Measurements from ENCODE around the gene PAX5. TPM values are rescaled to one million over a fixed set of nuclear protein-coding genes. Genes with fewer than 3 reads are reported as not detected.

Gene PAX5
- total RNA-seq, 1 experiment from 2014 or later = 6.6 TPM

DNA sequence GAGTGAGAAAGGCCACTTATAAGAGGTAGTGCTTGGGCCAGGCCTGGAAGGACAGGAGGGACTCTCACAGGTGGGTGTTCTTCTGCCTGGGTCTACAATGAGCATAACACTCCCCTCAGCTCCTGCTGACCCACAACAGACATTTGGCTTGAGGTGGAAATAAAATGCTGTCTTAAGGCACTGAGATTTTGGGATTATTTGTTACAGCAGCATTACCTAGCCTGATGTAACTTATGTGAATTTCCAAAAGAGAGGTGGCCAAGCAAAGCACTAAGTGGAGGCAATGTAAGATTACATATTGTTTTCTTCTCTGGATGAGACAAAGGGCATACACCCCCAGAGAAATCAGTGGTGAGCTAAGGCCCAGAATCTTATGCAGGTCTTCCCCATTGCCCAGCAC, 221.5 kb downstream of the PAX5 start (continued):
- TF ChIP-seq, protein P1, sequence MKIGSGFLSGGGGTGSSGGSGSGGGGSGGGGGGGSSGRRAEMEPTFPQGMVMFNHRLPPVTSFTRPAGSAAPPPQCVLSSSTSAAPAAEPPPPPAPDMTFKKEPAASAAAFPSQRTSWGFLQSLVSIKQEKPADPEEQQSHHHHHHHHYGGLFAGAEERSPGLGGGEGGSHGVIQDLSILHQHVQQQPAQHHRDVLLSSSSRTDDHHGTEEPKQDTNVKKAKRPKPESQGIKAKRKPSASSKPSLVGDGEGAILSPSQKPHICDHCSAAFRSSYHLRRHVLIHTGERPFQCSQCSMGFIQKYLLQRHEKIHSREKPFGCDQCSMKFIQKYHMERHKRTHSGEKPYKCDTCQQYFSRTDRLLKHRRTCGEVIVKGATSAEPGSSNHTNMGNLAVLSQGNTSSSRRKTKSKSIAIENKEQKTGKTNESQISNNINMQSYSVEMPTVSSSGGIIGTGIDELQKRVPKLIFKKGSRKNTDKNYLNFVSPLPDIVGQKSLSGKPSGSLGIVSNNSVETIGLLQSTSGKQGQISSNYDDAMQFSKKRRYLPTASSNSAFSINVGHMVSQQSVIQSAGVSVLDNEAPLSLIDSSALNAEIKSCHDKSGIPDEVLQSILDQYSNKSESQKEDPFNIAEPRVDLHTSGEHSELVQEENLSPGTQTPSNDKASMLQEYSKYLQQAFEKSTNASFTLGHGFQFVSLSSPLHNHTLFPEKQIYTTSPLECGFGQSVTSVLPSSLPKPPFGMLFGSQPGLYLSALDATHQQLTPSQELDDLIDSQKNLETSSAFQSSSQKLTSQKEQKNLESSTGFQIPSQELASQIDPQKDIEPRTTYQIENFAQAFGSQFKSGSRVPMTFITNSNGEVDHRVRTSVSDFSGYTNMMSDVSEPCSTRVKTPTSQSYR (CRISPR knock-in tag; IDR thresholded peaks at IDR 0.05) = no peak
- TF ChIP-seq OVOL2 (CRISPR knock-in tag; IDR thresholded peaks at IDR 0.05; ENCODE audit: borderline replicate concordance) (no peak), ZNF121 (CRISPR knock-in tag; IDR thresholded peaks at IDR 0.05) (no peak), FOXK1 (CRISPR knock-in tag; IDR thresholded peaks at IDR 0.05) (no peak), CDX4 (CRISPR knock-in tag; IDR thresholded peaks at IDR 0.05; ENCODE audit: borderline replicate concordance) (no peak), ZNF232 (CRISPR knock-in tag; IDR thresholded peaks at IDR 0.05) (no peak), ZNF416 (CRISPR knock-in tag; IDR thresholded peaks at IDR 0.05) (no peak), SMAD4 (CRISPR knock-in tag; IDR thresholded peaks at IDR 0.05) (no peak), HMGA2 (CRISPR knock-in tag; IDR thresholded peaks at IDR 0.05) (no peak)
- TF ChIP-seq, protein P2, sequence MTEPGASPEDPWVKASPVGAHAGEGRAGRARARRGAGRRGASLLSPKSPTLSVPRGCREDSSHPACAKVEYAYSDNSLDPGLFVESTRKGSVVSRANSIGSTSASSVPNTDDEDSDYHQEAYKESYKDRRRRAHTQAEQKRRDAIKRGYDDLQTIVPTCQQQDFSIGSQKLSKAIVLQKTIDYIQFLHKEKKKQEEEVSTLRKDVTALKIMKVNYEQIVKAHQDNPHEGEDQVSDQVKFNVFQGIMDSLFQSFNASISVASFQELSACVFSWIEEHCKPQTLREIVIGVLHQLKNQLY (CRISPR knock-in tag; IDR thresholded peaks at IDR 0.05) = no peak
- TF ChIP-seq, protein P3, sequence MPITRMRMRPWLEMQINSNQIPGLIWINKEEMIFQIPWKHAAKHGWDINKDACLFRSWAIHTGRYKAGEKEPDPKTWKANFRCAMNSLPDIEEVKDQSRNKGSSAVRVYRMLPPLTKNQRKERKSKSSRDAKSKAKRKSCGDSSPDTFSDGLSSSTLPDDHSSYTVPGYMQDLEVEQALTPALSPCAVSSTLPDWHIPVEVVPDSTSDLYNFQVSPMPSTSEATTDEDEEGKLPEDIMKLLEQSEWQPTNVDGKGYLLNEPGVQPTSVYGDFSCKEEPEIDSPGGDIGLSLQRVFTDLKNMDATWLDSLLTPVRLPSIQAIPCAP (CRISPR knock-in tag; IDR thresholded peaks at IDR 0.05) = no peak

- Mint-ChIP-seq H3K27me3 (ENCODE audit: low read depth) (no peaks in the 10 kb centered on the region; the same call in 1 of the 2 replicates), H3K9me3 (peaks cover 13% of the 10 kb centered on the region), H3K4me3 (no peak overlapping the region), H3K4me1 (peaks cover 10% of the 10 kb centered on the region), H3K27ac (no peak overlapping the region), H3K36me3 (no peaks in the 10 kb centered on the region)
- ChIA-PET CTCF (interaction anchor here (1.8 kb wide), 1 partner anchor 47 kb away, joined by 6 read pairs; no protein-coding TSS in a partner anchor), POLR2A (no interaction called here)
- TF ChIP-seq USF1 (CRISPR knock-in tag; IDR thresholded peaks at IDR 0.05) (no peak), ATF3 (CRISPR knock-in tag; conservative IDR thresholded peaks at IDR 0.05) (no peak), ZMAT4 (CRISPR knock-in tag; IDR thresholded peaks at IDR 0.05) (no peak), NFE2L1 (CRISPR knock-in tag; IDR thresholded peaks at IDR 0.05) (no peak), GRHL2 (CRISPR knock-in tag; IDR thresholded peaks at IDR 0.05; ENCODE audit: insufficient replicate concordance, severe bottlenecking) (no peak)
- no peak for ATAC-seq
- DNase-seq (ENCODE audit: low spot score) = no peak
Measured at GRCh38 chr9:36808251-36808650, 225.8 kb downstream of the PAX5 start.

GRCh38 chr9:36803961-36804360, 230.1 kb downstream of the PAX5 start:
- CTCF ChIA-PET = interaction anchor here (1.0 to 2.0 kb wide), 7 partner anchors 15 to 176 kb away, joined by 3 to 10 read pairs (median 4); no protein-coding TSS in a partner anchor
- no peak for ATAC-seq
- H3K27ac Mint-ChIP-seq = no peak overlapping the region
- TF ChIP-seq ZNF317 (CRISPR knock-in tag; IDR thresholded peaks at IDR 0.05; ENCODE audit: borderline replicate concordance, low read depth) (no peak), GRHL2 (CRISPR knock-in tag; IDR thresholded peaks at IDR 0.05; ENCODE audit: insufficient replicate concordance, severe bottlenecking) (no peak), ZNF416 (CRISPR knock-in tag; IDR thresholded peaks at IDR 0.05) (no peak), ATF2 (CRISPR knock-in tag; IDR thresholded peaks at IDR 0.05; ENCODE audit: borderline replicate concordance, low read depth) (no peak), ZNF219 (CRISPR knock-in tag; IDR thresholded peaks at IDR 0.05; ENCODE audit: borderline replicate concordance) (no peak), OVOL2 (CRISPR knock-in tag; IDR thresholded peaks at IDR 0.05; ENCODE audit: borderline replicate concordance) (no peak)
- TF ChIP-seq, protein P4, sequence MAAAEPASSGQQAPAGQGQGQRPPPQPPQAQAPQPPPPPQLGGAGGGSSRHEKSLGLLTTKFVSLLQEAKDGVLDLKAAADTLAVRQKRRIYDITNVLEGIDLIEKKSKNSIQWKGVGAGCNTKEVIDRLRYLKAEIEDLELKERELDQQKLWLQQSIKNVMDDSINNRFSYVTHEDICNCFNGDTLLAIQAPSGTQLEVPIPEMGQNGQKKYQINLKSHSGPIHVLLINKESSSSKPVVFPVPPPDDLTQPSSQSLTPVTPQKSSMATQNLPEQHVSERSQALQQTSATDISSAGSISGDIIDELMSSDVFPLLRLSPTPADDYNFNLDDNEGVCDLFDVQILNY (CRISPR knock-in tag; IDR thresholded peaks at IDR 0.05) = no peak
- TF ChIP-seq, protein P5, sequence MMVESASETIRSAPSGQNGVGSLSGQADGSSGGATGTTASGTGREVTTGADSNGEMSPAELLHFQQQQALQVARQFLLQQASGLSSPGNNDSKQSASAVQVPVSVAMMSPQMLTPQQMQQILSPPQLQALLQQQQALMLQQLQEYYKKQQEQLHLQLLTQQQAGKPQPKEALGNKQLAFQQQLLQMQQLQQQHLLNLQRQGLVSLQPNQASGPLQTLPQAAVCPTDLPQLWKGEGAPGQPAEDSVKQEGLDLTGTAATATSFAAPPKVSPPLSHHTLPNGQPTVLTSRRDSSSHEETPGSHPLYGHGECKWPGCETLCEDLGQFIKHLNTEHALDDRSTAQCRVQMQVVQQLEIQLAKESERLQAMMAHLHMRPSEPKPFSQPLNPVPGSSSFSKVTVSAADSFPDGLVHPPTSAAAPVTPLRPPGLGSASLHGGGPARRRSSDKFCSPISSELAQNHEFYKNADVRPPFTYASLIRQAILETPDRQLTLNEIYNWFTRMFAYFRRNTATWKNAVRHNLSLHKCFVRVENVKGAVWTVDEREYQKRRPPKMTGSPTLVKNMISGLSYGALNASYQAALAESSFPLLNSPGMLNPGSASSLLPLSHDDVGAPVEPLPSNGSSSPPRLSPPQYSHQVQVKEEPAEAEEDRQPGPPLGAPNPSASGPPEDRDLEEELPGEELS (CRISPR knock-in tag; IDR thresholded peaks at IDR 0.05) = no peak

More at GRCh38 chr9:36803961-36804360, 230.1 kb downstream of the PAX5 start:
- Mint-ChIP-seq H3K36me3 (peaks cover 4% of the 10 kb centered on the region; the same call in 1 of the 2 replicates), H3K9me3 (peaks cover 12% of the 10 kb centered on the region), H3K4me3 (no peak overlapping the region), H3K27me3 (ENCODE audit: low read depth) (no peaks in the 10 kb centered on the region; the same call in none of the 2 replicates), H3K4me1 (peaks cover 24% of the 10 kb centered on the region)
- POLR2A ChIA-PET = no interaction called here
- DNase-seq (ENCODE audit: low spot score) = no peak

Data from WTC11 (cell line).